Effector memory CD4-positive, alpha-beta T cell (primary cell): ENCODE results near the gene GSN.

Source experiments
- DNase-seq, 3 donors: peaks; one replicate each; pipeline ENCODE4 v3.0.0-alpha.2; 2020
- H3K27ac ChIP-seq: 2 replicates; pipeline ENCODE4 v1.7.0; 2013; ENCODE audit warnings: mild to moderate bottlenecking, low read length, moderate library complexity; ENCODE audit not compliant: insufficient read depth, poor library complexity, severe bottlenecking
- H3K27me3 ChIP-seq: replicated peaks from 2 replicates; pipeline ENCODE4 v1.7.0; 2013; ENCODE audit warnings: mild to moderate bottlenecking, low read length; ENCODE audit not compliant: insufficient read depth, control insufficient read depth, poor library complexity, severe bottlenecking
- H3K36me3 ChIP-seq: 2 replicates; pipeline ENCODE4 v1.7.0; 2013; ENCODE audit warnings: mild to moderate bottlenecking, low read length, moderate library complexity; ENCODE audit not compliant: control insufficient read depth, insufficient read depth
- H3K4me1 ChIP-seq: 2 replicates; pipeline ENCODE4 v1.7.0; 2013; ENCODE audit warnings: low read length, mild to moderate bottlenecking; ENCODE audit not compliant: control insufficient read depth, insufficient read depth, poor library complexity, severe bottlenecking
- H3K4me3 ChIP-seq: 2 replicates; pipeline ENCODE4 v1.7.0; 2013; ENCODE audit warnings: low read length, low read depth, mild to moderate bottlenecking; ENCODE audit not compliant: insufficient read depth, poor library complexity, severe bottlenecking
- H3K9me3 ChIP-seq: 2 replicates; pipeline ENCODE4 v1.7.0; 2013; ENCODE audit warnings: mild to moderate bottlenecking, low read length, moderate library complexity; ENCODE audit not compliant: control insufficient read depth

GSN gene

GRCh38 chr9:121350036-121350435 is 82.1 kb downstream of the GSN start:
- Histone ChIP-seq H3K27me3 (no peaks in the 10 kb centered on the region), H3K4me3 (no peak overlapping the region), H3K4me1 (no peaks in the 10 kb centered on the region), H3K36me3 (peaks cover 33% of the 10 kb centered on the region), H3K27ac (no peak overlapping the region), H3K9me3 (no peaks in the 10 kb centered on the region)
- DNase-seq = no peak

GRCh38 chr9:121350993-121351561 is 83.1 kb downstream of the GSN start:
- Histone ChIP-seq H3K9me3 (no peaks in the 10 kb centered on the region), H3K4me3 (no peak overlapping the region), H3K27me3 (no peaks in the 10 kb centered on the region), H3K27ac (no peak overlapping the region), H3K4me1 (no peaks in the 10 kb centered on the region), H3K36me3 (peaks cover 28% of the 10 kb centered on the region)
- DNase-seq = no peak

GRCh38 chr9:121353241-121354061 is 85.5 kb downstream of the GSN start:
- H3K27ac ChIP-seq = peak overlapping the region; percentile 40
- peak; percentile 50 to 59 (median 51) for DNase-seq
- no peaks in the 10 kb centered on the region for H3K9me3 ChIP-seq
- no peak overlapping the region for H3K4me3 ChIP-seq
- H3K27me3 ChIP-seq = no peaks in the 10 kb centered on the region
- H3K36me3 ChIP-seq = peaks cover 7% of the 10 kb centered on the region
- no peaks in the 10 kb centered on the region for H3K4me1 ChIP-seq

DNA sequence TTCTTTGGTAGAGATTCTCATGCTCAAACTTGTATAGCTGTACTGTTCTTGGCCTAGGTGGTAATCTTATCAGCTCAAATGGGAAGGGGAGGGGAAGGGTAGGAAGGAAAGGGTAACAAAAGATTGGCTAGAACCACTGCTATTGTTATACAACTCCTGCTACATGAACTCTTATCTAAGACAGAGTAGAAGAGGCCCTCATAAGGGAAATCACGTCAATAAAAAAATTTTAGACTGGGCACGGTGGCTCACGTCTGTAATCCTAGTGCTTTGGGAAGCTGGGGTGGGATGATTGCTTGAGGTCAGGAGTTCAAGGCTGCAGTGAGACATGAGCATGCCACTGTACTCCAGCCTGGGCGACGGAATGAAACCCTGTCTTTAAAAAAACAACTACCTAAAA is 86.2 kb downstream of the GSN start:
- H3K27ac ChIP-seq = peak overlapping the region; percentile 40
- peaks cover under 1% of the 10 kb centered on the region for H3K36me3 ChIP-seq
- no peaks in the 10 kb centered on the region for H3K27me3 ChIP-seq
- H3K4me3 ChIP-seq = no peak overlapping the region
- no peaks in the 10 kb centered on the region for H3K4me1 ChIP-seq
- DNase-seq = no peak
- H3K9me3 ChIP-seq = no peaks in the 10 kb centered on the region

DNA sequence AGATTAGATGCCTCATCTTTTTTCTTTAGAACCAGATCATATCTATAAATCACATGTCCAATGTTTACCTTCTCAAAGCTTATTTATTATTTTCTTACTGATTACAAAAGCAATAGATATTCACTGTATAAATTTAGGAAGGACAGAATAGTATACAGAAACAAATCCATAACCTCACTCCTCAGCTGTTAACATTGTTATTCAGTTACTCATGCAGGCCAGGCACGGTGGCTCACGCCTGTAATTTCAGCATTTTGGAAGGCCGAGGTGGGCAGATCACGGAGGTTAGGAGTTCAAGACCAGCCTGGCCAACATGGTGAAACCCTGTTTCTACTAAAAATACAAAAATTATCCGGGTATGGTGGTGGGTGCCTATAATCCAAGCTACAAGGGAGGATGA is 86.8 kb downstream of the GSN start:
- Histone ChIP-seq H3K4me1 (no peaks in the 10 kb centered on the region), H3K27me3 (no peaks in the 10 kb centered on the region), H3K9me3 (no peaks in the 10 kb centered on the region), H3K4me3 (no peak overlapping the region), H3K27ac (no peak overlapping the region), H3K36me3 (no peaks in the 10 kb centered on the region)
- no peak for DNase-seq

GRCh38 chr9:121357011-121357410 is 89.0 kb downstream of the GSN start:
- Histone ChIP-seq H3K9me3 (no peaks in the 10 kb centered on the region), H3K4me1 (no peaks in the 10 kb centered on the region), H3K27me3 (no peaks in the 10 kb centered on the region), H3K4me3 (no peak overlapping the region), H3K36me3 (no peaks in the 10 kb centered on the region), H3K27ac (no peak overlapping the region)
- no peak for DNase-seq

DNA sequence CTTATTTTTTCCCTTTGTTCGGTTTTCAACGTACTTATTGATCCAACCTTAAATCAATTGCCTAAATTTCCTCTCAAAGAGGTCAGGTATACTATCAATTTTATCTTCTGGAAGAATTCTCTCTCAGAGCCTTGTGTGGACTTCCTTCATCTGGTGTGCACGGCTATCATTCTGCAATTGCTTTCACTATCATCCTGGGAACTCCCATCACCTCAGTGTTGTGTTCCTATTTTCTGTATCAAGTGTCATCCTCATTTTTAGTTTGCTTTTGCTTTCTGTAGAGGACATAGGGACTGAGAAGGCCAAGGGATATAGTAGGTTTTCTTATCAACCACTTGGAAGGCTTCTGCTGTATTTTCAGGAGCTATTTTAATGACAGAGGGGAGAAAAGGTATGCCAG is 90.8 kb downstream of the GSN start:
- Histone ChIP-seq H3K9me3 (no peaks in the 10 kb centered on the region), H3K27ac (peak overlapping the region; percentile 15), H3K36me3 (no peaks in the 10 kb centered on the region), H3K27me3 (no peaks in the 10 kb centered on the region), H3K4me1 (no peaks in the 10 kb centered on the region), H3K4me3 (no peak overlapping the region)
- no peak for DNase-seq

DNA sequence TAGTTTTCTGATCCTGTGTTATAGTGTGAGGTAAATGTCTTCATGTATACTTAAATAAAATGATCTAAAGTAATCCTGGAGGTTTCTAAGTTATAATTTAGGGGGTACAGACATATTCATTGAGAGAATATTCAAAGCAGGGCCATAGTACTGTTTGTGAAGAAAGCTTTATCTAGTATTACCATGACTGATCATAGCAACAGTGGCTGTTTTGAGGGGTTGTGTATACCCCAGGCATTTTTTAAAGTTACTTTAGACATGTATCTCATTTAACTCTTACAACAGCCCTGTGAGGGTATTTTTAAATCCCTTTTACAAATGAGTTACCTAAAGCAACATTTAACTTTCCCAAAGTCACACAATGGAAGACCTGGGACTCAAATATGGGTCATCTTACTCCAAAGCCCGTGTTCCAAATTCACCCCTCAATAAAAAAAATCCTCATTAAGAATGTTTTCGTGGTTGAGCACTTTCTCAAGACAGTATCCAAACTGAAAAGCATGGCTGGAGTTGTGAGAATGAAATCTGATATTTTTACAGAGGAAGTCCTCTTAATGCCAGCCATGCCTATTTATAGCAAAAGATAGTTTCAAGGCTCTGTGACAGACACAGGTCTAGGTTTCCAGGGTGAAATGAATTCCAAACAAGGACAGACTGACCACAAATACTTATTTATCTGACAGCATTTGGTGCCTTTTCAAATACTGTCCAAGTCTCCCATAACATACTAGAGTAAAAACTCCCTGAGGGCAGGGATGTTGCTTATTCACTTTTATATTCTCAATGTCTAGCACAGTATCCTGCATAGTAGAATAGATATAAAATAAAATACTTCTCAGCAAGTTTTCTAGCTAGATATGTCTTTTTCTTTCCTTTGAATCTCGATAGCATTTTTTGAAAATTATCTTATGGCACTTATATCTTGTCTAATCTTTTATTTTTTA is 91.7 kb downstream of the GSN start:
- Histone ChIP-seq H3K36me3 (no peaks in the 10 kb centered on the region), H3K27me3 (no peaks in the 10 kb centered on the region), H3K9me3 (no peaks in the 10 kb centered on the region), H3K4me1 (no peaks in the 10 kb centered on the region), H3K4me3 (no peak overlapping the region), H3K27ac (peak overlapping the region; percentile 15)
- no peak for DNase-seq

- Histone ChIP-seq H3K4me1 (no peaks in the 10 kb centered on the region), H3K27me3 (no peaks in the 10 kb centered on the region), H3K36me3 (no peaks in the 10 kb centered on the region), H3K4me3 (no peak overlapping the region), H3K27ac (no peak overlapping the region), H3K9me3 (no peaks in the 10 kb centered on the region)
- no peak for DNase-seq
These were observed 92.8 kb downstream of the GSN start for GRCh38 chr9:121360601-121361374.
